GM12892 (cell line): ENCODE measurements around the gene MMADHC.

Experiments
- POLR2A ChIP-seq: IDR thresholded peaks from 2 replicates; pipeline ENCODE4 v1.6.1; 2011; ENCODE audit warnings: low read depth, low read length, control low read depth
- POLR2AphosphoS5 ChIP-seq: IDR thresholded peaks from 2 replicates; pipeline ENCODE4 v1.6.1; 2011; ENCODE audit warnings: low read depth, low read length, control low read depth

DNA sequence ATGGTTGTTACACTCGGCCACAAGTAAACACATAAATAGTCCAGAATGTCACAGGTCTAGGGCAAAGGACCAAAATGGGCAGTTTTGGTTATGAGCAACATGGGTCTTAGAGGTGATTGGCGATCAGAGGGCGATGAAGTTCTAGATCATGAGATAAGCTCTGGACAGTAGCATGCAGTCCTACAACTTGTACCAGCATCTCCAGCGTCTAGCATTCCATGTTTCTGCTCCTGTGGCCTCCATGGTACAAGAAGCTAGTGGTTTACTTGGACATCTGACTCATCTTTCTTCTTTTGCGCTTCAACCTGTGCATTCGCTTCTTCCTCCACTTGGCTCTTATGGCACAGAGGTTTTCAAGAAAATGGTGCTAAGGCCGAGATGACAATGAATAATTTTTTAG lies 8.9 kb upstream of the MMADHC start:
- TF ChIP-seq POLR2A (no peak), POLR2AphosphoS5 (no peak)
